ENCODE results near the gene NID2. TPM values are rescaled to one million over a fixed set of nuclear protein-coding genes. Genes with fewer than 3 reads are reported as not detected.

NID2 gene
- total RNA-seq, 1 experiment from 2014 or later, result 6.6 TPM

DNA sequence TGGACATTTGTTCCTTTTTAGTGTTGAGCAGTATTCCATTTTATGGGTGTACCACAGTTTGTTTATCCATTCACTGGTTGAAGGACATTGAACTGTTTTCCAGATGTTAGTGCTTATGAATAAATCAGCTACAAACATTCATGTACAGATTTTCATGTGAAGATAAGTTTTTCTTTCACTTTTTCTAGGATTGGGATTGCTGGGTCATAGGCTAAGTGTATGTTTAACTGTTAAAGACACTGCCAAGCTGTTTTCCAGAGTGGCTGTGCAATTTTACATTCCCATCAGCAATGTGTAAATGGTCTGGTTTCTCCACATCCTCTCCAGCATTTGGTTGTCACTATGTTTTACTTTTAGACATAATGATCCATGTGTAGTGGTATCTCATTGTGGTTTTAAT lies 14.0 kb upstream of the NID2 start:
- Histone ChIP-seq H3K23ac (ENCODE audit: insufficient read length, low read depth, low read length) (no peak overlapping the region), H2BK12ac (ENCODE audit: insufficient read length, low read depth, low read length) (no peak overlapping the region), H2BK20ac (ENCODE audit: low read depth, low read length, poor library complexity, severe bottlenecking) (no peak overlapping the region), H3K56ac (ENCODE audit: insufficient read length, low read depth, low read length) (no peak overlapping the region), H3T11ph (ENCODE audit: low read length) (no peak overlapping the region), H4K20me1 (ENCODE audit: control insufficient read depth, insufficient read depth, insufficient read length) (no peaks in the 10 kb centered on the region), H4K8ac (replicated peaks; ENCODE audit: insufficient read length, low read depth, low read length) (no peak overlapping the region), H3K27ac (ENCODE audit: insufficient read length, low read depth, low read length) (no peak overlapping the region), H3K9me3 (ENCODE audit: control insufficient read depth, low read depth, low read length) (no peaks in the 10 kb centered on the region), H3K4me2 (ENCODE audit: insufficient read depth, insufficient read length, low read length) (no peak overlapping the region), H4K5ac (ENCODE audit: insufficient read length, low read depth, low read length) (no peak overlapping the region), H3K14ac (ENCODE audit: insufficient read depth, low read length) (no peak overlapping the region), H3K4ac (ENCODE audit: low read depth, low read length) (no peak overlapping the region), H3K79me2 (ENCODE audit: insufficient read depth, low read length) (no peaks in the 10 kb centered on the region), H2BK5ac (ENCODE audit: insufficient read length, low read length) (no peak overlapping the region), H3K79me1 (ENCODE audit: insufficient read depth, low read depth, low read length, poor library complexity, severe bottlenecking) (no peaks in the 10 kb centered on the region), H3K18ac (ENCODE audit: insufficient read length, low read depth, low read length) (no peak overlapping the region), H3K9ac (ENCODE audit: extremely low read depth, insufficient read length, low read length) (no peak overlapping the region), H2BK15ac (ENCODE audit: low read depth, low read length) (no peak overlapping the region), H2AFZ (ENCODE audit: low read length) (no peak overlapping the region), H2AK5ac (ENCODE audit: insufficient read length, low read length) (no peak overlapping the region), H4K91ac (ENCODE audit: insufficient read length, low read depth, low read length) (no peak overlapping the region), H3K23me2 (ENCODE audit: insufficient read length, low read depth, low read length, poor library complexity, severe bottlenecking) (no peaks in the 10 kb centered on the region), H2BK120ac (ENCODE audit: low read depth, low read length, poor library complexity, severe bottlenecking) (no peak overlapping the region), H3K27me3 (ENCODE audit: insufficient read depth, low read length) (no peaks in the 10 kb centered on the region), H3K4me1 (ENCODE audit: insufficient read depth, low read length) (no peaks in the 10 kb centered on the region)
- no peak for DNase-seq
- H3K4me1 Mint-ChIP-seq, result 0 out of 4 replicates have a peak, but pooled peaks cover 0 to 5% of the 10 kb centered on the region in 2 experiments
- H3K9me3 Mint-ChIP-seq, result peaks cover 5 to 7% of the 10 kb centered on the region in 2 experiments; a peak in 2 of 5 replicates
- H3K4me3 Mint-ChIP-seq, result no peak overlapping the region
- H3K27ac Mint-ChIP-seq, result no peak overlapping the region
- peaks cover 0 to 2% (median 0%) of the 10 kb centered on the region in 3 experiments; a peak in 1 of 7 replicates for H3K36me3 Mint-ChIP-seq (ENCODE audit: insufficient read depth in 1 of 3, low read depth in 3 of 3)
- TF ChIP-seq, protein P1, sequence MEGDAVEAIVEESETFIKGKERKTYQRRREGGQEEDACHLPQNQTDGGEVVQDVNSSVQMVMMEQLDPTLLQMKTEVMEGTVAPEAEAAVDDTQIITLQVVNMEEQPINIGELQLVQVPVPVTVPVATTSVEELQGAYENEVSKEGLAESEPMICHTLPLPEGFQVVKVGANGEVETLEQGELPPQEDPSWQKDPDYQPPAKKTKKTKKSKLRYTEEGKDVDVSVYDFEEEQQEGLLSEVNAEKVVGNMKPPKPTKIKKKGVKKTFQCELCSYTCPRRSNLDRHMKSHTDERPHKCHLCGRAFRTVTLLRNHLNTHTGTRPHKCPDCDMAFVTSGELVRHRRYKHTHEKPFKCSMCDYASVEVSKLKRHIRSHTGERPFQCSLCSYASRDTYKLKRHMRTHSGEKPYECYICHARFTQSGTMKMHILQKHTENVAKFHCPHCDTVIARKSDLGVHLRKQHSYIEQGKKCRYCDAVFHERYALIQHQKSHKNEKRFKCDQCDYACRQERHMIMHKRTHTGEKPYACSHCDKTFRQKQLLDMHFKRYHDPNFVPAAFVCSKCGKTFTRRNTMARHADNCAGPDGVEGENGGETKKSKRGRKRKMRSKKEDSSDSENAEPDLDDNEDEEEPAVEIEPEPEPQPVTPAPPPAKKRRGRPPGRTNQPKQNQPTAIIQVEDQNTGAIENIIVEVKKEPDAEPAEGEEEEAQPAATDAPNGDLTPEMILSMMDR (conservative IDR thresholded peaks at IDR 0.05), result no peak
- H3K27me3 Mint-ChIP-seq (ENCODE audit: low read depth), result no peaks in the 10 kb centered on the region; the same call in none of the 2 replicates

All from H9 (cell line).